ENCODE data around the gene TRIM62. TPM values are rescaled to one million over a fixed set of nuclear protein-coding genes. Genes with fewer than 3 reads are reported as not detected.

Gene TRIM62
- total RNA-seq, 1 experiment from 2014 or later = 6.9 TPM

DNA sequence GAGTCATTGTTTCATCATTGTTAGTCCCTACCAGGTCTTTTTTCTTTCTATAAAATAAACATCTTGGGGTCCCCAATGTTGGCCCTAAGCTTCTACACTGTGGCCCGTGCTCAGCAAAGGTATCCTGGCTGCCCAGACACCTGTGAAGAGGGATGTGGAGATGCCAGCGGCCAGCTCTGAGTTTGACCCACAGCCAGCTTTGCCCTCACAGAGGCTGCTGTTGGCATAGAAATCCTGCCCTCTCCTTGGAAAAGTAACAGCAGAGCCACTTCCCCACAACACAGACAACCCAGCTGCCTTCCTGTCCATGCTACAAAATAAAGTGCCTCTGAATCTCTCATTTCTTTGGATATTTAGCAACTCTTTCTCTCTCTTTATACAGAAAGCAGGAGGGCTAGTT, 6.0 kb downstream of the TRIM62 start:
- Histone ChIP-seq H3K56ac (ENCODE audit: insufficient read length, low read depth, low read length) (no peak overlapping the region), H3K4ac (ENCODE audit: low read depth, low read length) (no peak overlapping the region), H3K4me2 (ENCODE audit: insufficient read depth, insufficient read length, low read length) (no peak overlapping the region), H3K18ac (ENCODE audit: insufficient read length, low read depth, low read length) (no peak overlapping the region), H2BK120ac (ENCODE audit: low read depth, low read length, poor library complexity, severe bottlenecking) (no peak overlapping the region), H2BK20ac (ENCODE audit: low read depth, low read length, poor library complexity, severe bottlenecking) (no peak overlapping the region), H3K79me1 (ENCODE audit: insufficient read depth, low read depth, low read length, poor library complexity, severe bottlenecking) (no peaks in the 10 kb centered on the region), H3K79me2 (ENCODE audit: insufficient read depth, low read length) (no peaks in the 10 kb centered on the region), H2BK15ac (ENCODE audit: low read depth, low read length) (no peak overlapping the region), H3K14ac (ENCODE audit: insufficient read depth, low read length) (no peak overlapping the region), H2AK5ac (ENCODE audit: insufficient read length, low read length) (no peak overlapping the region), H2BK12ac (ENCODE audit: insufficient read length, low read depth, low read length) (no peak overlapping the region), H3T11ph (ENCODE audit: low read length) (no peak overlapping the region), H3K4me1 (ENCODE audit: insufficient read depth, low read length) (no peaks in the 10 kb centered on the region), H4K8ac (replicated peaks; ENCODE audit: insufficient read length, low read depth, low read length) (no peak overlapping the region), H3K23me2 (ENCODE audit: insufficient read length, low read depth, low read length, poor library complexity, severe bottlenecking) (peaks cover 5% of the 10 kb centered on the region), H3K27ac (ENCODE audit: insufficient read length, low read depth, low read length) (no peak overlapping the region), H4K5ac (ENCODE audit: insufficient read length, low read depth, low read length) (no peak overlapping the region), H3K9me3 (ENCODE audit: control insufficient read depth, low read depth, low read length) (no peaks in the 10 kb centered on the region), H3K27me3 (ENCODE audit: insufficient read depth, low read length) (no peaks in the 10 kb centered on the region), H2AFZ (ENCODE audit: low read length) (no peak overlapping the region), H3K23ac (ENCODE audit: insufficient read length, low read depth, low read length) (no peak overlapping the region), H4K91ac (ENCODE audit: insufficient read length, low read depth, low read length) (no peak overlapping the region), H3K9ac (ENCODE audit: extremely low read depth, insufficient read length, low read length) (no peak overlapping the region), H2BK5ac (ENCODE audit: insufficient read length, low read length) (no peak overlapping the region), H4K20me1 (ENCODE audit: control insufficient read depth, insufficient read depth, insufficient read length) (no peaks in the 10 kb centered on the region)
- Mint-ChIP-seq H3K4me1 (peaks cover 20 to 21% of the 10 kb centered on the region in 2 experiments), H3K36me3 (ENCODE audit: insufficient read depth in 1 of 3, low read depth in 3 of 3) (peaks cover 0 to 3% (median 0%) of the 10 kb centered on the region in 3 experiments; a peak in 3 of 7 replicates), H3K9me3 (no peaks in the 10 kb centered on the region), H3K27ac (peak overlapping the region in 1 of 3 experiments; percentile 65; a peak in 1 of 7 replicates), H3K27me3 (ENCODE audit: low read depth) (peaks cover 10% of the 10 kb centered on the region), H3K4me3 (no peak overlapping the region)
- no CpG with 5 or more reads among the region's 2 CpGs for WGBS (ENCODE audit: extremely low coverage, insufficient read length, low lambda C conversion rate)
- TF ChIP-seq, protein P1, sequence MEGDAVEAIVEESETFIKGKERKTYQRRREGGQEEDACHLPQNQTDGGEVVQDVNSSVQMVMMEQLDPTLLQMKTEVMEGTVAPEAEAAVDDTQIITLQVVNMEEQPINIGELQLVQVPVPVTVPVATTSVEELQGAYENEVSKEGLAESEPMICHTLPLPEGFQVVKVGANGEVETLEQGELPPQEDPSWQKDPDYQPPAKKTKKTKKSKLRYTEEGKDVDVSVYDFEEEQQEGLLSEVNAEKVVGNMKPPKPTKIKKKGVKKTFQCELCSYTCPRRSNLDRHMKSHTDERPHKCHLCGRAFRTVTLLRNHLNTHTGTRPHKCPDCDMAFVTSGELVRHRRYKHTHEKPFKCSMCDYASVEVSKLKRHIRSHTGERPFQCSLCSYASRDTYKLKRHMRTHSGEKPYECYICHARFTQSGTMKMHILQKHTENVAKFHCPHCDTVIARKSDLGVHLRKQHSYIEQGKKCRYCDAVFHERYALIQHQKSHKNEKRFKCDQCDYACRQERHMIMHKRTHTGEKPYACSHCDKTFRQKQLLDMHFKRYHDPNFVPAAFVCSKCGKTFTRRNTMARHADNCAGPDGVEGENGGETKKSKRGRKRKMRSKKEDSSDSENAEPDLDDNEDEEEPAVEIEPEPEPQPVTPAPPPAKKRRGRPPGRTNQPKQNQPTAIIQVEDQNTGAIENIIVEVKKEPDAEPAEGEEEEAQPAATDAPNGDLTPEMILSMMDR (conservative IDR thresholded peaks at IDR 0.05) = no peak
- DNase-seq = no peak

All from H9 (cell line).